GM23248 (cell line): ENCODE measurements around the gene HIBADH. TPM values are rescaled to one million over a fixed set of nuclear protein-coding genes. Genes with fewer than 3 reads are reported as not detected.

ENCODE experiments used
- DNase-seq: peaks from one replicate; pipeline ENCODE4 v3.0.0-alpha.2; 2015
- H2AFZ ChIP-seq: fragments of 200-600 bp; sonication (generic); 2 replicates; pipeline ENCODE4 v1.6.1; 2016; ENCODE audit warnings: antibody characterized with exemption
- H3F3A ChIP-seq: fragments of 200-600 bp; sonication (generic); 2 replicates; pipeline ENCODE4 v1.6.1; 2016; ENCODE audit warnings: mild to moderate bottlenecking, antibody characterized with exemption, mixed run types; ENCODE audit not compliant: insufficient read depth
- H3K27ac ChIP-seq: fragments of 200-600 bp; sonication (generic); 2 replicates; pipeline ENCODE4 v1.5.1; 2016; ENCODE audit warnings: mild to moderate bottlenecking
- H3K27me3 ChIP-seq: fragments of 200-600 bp; sonication (generic); replicated peaks from 2 replicates; pipeline ENCODE4 v1.6.1; 2016; ENCODE audit warnings: mild to moderate bottlenecking; ENCODE audit not compliant: insufficient read depth
- H3K36me3 ChIP-seq: fragments of 200-600 bp; sonication (generic); 2 replicates; pipeline ENCODE4 v1.6.1; 2016; ENCODE audit warnings: low read depth, mild to moderate bottlenecking
- H3K4me1 ChIP-seq: fragments of 200-600 bp; sonication (generic); 2 replicates; pipeline ENCODE4 v1.6.1; 2016; ENCODE audit warnings: mild to moderate bottlenecking; ENCODE audit not compliant: insufficient read depth
- H3K4me2 ChIP-seq: fragments of 200-600 bp; sonication (generic); one replicate; pipeline ENCODE4 v1.6.1; 2016; ENCODE audit warnings: mild to moderate bottlenecking; ENCODE audit not compliant: unreplicated experiment
- H3K4me3 ChIP-seq: fragments of 200-600 bp; sonication (generic); 2 replicates; pipeline ENCODE4 v1.5.1; 2016; ENCODE audit warnings: mild to moderate bottlenecking
- H3K79me2 ChIP-seq: fragments of 200-600 bp; sonication (generic); 2 replicates; pipeline ENCODE4 v1.6.1; 2016; ENCODE audit warnings: mild to moderate bottlenecking; ENCODE audit not compliant: insufficient read depth
- H3K9ac ChIP-seq: fragments of 200-600 bp; sonication (generic); 2 replicates; pipeline ENCODE4 v1.6.1; 2016; ENCODE audit warnings: mild to moderate bottlenecking
- H3K9me2 ChIP-seq: fragments of 200-600 bp; sonication (generic); 2 replicates; pipeline ENCODE4 v1.6.1; 2016; ENCODE audit warnings: mixed run types, mild to moderate bottlenecking, moderate library complexity; ENCODE audit not compliant: insufficient read depth
- H3K9me3 ChIP-seq: fragments of 200-600 bp; sonication (generic); one replicate; pipeline ENCODE4 v1.6.1; 2017; ENCODE audit warnings: low read depth
- H4K20me1 ChIP-seq: fragments of 200-600 bp; sonication (generic); 2 replicates; pipeline ENCODE4 v1.6.0; 2016; ENCODE audit not compliant: insufficient read depth
- EZH2 ChIP-seq: fragments of 200-600 bp; sonication (generic); IDR thresholded peaks from 2 replicates; pipeline ENCODE4 v1.6.1; 2018; ENCODE audit warnings: antibody characterized with exemption, mild to moderate bottlenecking; ENCODE audit not compliant: insufficient read depth, poor library complexity, severe bottlenecking
- EZH2phosphoT487 ChIP-seq: fragments of 200-600 bp; sonication (generic); IDR thresholded peaks from 2 replicates; pipeline ENCODE4 v1.6.1; 2018; ENCODE audit warnings: antibody characterized with exemption, moderate library complexity, mild to moderate bottlenecking, low read depth; ENCODE audit not compliant: insufficient read depth
- WGBS, 2 experiments: methylation state at CpG; one replicate each; pipeline ENCODE4 v1.1.6; 2015 to 2017; ENCODE audit warnings: low lambda C conversion rate in 2 of 2, low coverage in 1 of 2; ENCODE audit errors: missing lambda C conversion rate in 2 of 2; 5-methylcytosine and 5-hydroxymethylcytosine counted together
- in situ Hi-C: fragments of 300-500 bp; cut with MboI; formaldehyde crosslinking; loops from 2 replicates; pipeline ENCODE4 v1.15.0; 2020
- polyA plus RNA-seq: library from polyadenylated mRNA; unstranded; fragments of >200 nt; fragmentation: Nextera tagmentation; extraction: Ambion mirVana; gene quantifications from 2 replicates; pipeline ENCODE4 v1.2.1, GENCODE V29; 2016
- total RNA-seq: library from RNA; depleted of rRNA; stranded (reverse); fragments of >200 nt; shearing (Covaris generic); gene quantifications from 2 replicates; pipeline ENCODE4 v1.2.3, GENCODE V29; 2014

Gene HIBADH
- total and polyA plus RNA-seq, 2 experiments from 2014 or later: 70.1 to 87.0 TPM

DNA sequence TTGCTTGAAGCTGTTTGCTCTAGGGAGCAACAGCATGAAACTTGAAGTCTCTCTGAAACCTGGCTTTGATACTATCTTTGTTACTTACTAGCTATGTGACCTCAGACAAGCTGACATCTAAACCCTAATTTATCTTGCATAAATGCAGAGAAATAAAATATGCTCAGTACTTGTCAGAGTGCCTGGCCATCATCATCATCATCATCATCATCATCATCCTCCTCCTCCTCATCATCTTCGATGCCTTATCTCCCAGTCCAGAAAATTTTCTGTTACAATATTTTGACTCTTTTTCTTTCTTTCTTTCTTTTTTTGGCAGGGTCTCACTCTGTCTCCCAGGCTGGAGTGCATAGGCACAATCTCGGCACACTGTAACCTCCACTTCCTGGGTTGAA lies 42.5 kb upstream of the HIBADH start:
- Histone ChIP-seq H3K27me3 (no peaks in the 10 kb centered on the region), H4K20me1 (no peaks in the 10 kb centered on the region), H3K9me3 (no peaks in the 10 kb centered on the region), H2AFZ (0 out of 2 replicates have a peak overlapping the region, but pooled peaks have one; percentile 17), H3K36me3 (no peaks in the 10 kb centered on the region), H3K79me2 (no peaks in the 10 kb centered on the region), H3K4me3 (no peak overlapping the region), H3K9me2 (no peaks in the 10 kb centered on the region), H3K4me1 (peaks cover 12% of the 10 kb centered on the region), H3K4me2 (no peak overlapping the region), H3K9ac (no peak overlapping the region), H3K27ac (no peak overlapping the region), H3F3A (peaks cover 4% of the 10 kb centered on the region; the same call in 1 of the 2 replicates)
- in situ Hi-C loops: no loop called here
- WGBS, 2 experiments: 97 to 100% methylated on average over 2 of the region's 2 CpGs
- TF ChIP-seq EZH2phosphoT487: no peak
- no peak for TF ChIP-seq EZH2
- no peak for DNase-seq

DNA sequence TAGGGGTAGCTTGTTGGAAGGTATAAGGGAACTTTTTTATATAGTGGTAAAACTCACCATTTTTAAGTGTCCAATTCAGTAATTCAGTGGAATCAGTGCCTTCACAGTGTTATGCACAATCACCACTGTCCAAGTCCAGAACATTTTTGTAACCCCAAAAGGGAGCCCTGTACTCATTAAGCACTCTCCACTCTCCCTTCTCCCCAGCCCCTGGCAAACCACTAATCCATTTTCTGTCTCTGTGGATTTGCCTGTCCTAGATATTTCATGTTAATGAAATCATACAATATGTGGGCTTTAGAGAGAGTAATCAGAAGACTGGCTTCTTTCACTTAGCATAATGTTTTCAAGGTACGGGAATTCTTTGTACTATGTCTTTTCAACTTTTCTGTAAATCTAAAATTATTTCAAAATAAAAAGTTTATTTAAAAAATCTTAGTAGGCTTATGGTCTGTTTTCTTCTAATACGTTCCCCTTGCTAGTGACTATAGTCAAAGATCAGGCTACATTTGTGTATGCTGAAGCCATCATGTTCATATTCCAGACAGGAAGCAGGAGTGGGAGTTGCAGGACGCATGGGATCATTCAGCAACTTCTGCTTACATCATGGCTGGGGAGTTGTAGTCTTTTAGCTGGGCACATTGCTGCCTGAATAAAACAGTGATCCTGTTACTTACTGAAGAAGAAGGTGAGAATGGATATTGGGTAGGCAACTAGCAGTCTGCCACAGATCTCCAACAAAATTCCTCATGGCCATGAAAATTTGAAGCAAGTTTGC lies 41.9 kb upstream of the HIBADH start:
- no peaks in the 10 kb centered on the region for H3K9me2 ChIP-seq
- no peak overlapping the region for H3K4me2 ChIP-seq
- H3F3A ChIP-seq: peaks cover 4% of the 10 kb centered on the region; the same call in 1 of the 2 replicates
- in situ Hi-C loops: no loop called here
- no peak overlapping the region for H3K27ac ChIP-seq
- H3K4me1 ChIP-seq: peaks cover 12% of the 10 kb centered on the region
- no peak overlapping the region for H3K9ac ChIP-seq
- no peaks in the 10 kb centered on the region for H3K79me2 ChIP-seq
- 0 out of 2 replicates have a peak overlapping the region, but pooled peaks have one; percentile 17 for H2AFZ ChIP-seq
- no peak overlapping the region for H3K4me3 ChIP-seq
- 69 to 70% methylated on average over 3 of the region's 3 CpGs for WGBS, 2 experiments
- no peaks in the 10 kb centered on the region for H4K20me1 ChIP-seq
- no peak for DNase-seq
- TF ChIP-seq EZH2phosphoT487 (no peak), EZH2 (no peak)
- no peaks in the 10 kb centered on the region for H3K27me3 ChIP-seq
- no peaks in the 10 kb centered on the region for H3K9me3 ChIP-seq
- no peaks in the 10 kb centered on the region for H3K36me3 ChIP-seq

DNA sequence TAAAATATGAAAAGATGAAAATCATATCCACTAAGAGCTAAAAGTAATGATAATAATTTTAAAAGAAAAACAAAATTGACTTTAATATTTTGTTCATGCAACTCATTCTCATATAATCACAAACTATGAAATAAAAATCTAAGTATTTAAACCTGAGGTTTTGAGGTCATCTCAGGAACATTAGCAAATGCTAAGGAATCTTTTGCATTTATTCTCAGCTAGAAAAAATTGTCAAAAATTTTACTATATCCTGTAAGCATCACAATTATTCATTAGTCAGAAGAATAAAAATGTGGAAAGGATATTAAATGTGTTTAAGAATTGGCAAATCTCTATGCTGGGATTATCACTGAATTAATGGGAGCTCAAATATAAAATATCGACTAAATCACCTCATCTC lies 40.5 kb upstream of the HIBADH start:
- Histone ChIP-seq H3K9me3 (no peaks in the 10 kb centered on the region), H3K36me3 (no peaks in the 10 kb centered on the region), H4K20me1 (no peaks in the 10 kb centered on the region), H3K9ac (no peak overlapping the region), H3K4me1 (peaks cover 4% of the 10 kb centered on the region; the same call in 1 of the 2 replicates), H3K79me2 (no peaks in the 10 kb centered on the region), H3K27ac (no peak overlapping the region), H3K4me2 (no peak overlapping the region), H3K4me3 (no peak overlapping the region), H3F3A (peaks cover 6% of the 10 kb centered on the region; the same call in 1 of the 2 replicates), H2AFZ (no peak overlapping the region), H3K9me2 (no peaks in the 10 kb centered on the region), H3K27me3 (no peaks in the 10 kb centered on the region)
- TF ChIP-seq EZH2phosphoT487 (no peak), EZH2 (no peak)
- DNase-seq: peak; percentile 13
- 96 to 98% methylated on average over 1 of the region's 1 CpG for WGBS, 2 experiments
- in situ Hi-C loops: no loop called here

DNA sequence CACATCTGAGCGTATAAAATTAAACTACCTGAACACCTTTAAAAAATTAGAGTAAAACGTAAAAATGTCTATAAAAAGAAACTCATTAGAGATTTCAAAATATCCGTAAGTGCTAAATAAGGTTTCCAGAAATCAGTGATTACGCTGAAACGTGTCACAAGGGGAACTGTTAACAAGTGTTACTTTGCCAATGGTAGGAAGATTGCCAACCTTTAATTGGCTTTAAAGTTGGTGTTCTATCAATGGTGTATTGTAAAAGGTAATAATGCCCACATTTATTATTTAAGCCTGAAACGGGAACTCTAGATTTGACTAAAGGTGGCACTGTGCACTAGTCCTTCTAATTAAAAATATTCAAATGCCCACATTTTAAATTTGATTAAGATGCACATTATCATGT lies 37.8 kb upstream of the HIBADH start:
- Histone ChIP-seq H3K4me3 (no peak overlapping the region), H2AFZ (no peak overlapping the region), H3K4me1 (peaks cover 11% of the 10 kb centered on the region; the same call in 1 of the 2 replicates), H3F3A (peaks cover 14% of the 10 kb centered on the region; the same call in 1 of the 2 replicates), H3K27ac (no peak overlapping the region), H3K79me2 (no peaks in the 10 kb centered on the region), H3K9ac (no peak overlapping the region), H3K27me3 (no peaks in the 10 kb centered on the region), H3K4me2 (no peak overlapping the region), H4K20me1 (no peaks in the 10 kb centered on the region), H3K9me3 (no peaks in the 10 kb centered on the region), H3K36me3 (no peaks in the 10 kb centered on the region), H3K9me2 (no peaks in the 10 kb centered on the region)
- no peak for TF ChIP-seq EZH2
- no peak for TF ChIP-seq EZH2phosphoT487
- no peak for DNase-seq
- in situ Hi-C loops: no loop called here
- 58 to 69% methylated on average over 6 of the region's 6 CpGs for WGBS, 2 experiments
